Activated CD4-positive, alpha-beta T cell treated with anti-CD3 and anti-CD28 coated beads, Interleukin-2, Interleukin-4, amounts not matched to agents 100 ng/mL and 50 ng/mL, durations not matched to agents 16 hours and 8 hours (primary cell): ENCODE data around the gene PPT1.

Experiments
- DNase-seq: peaks from one replicate; pipeline ENCODE4 v3.0.0-alpha.2; 2020; ENCODE audit warnings: low spot score

The PPT1 gene

GRCh38 chr1:40030528-40031135 is 66.4 kb downstream of the PPT1 start:
- no peak for DNase-seq

GRCh38 chr1:40029608-40030007 is 67.4 kb downstream of the PPT1 start:
- no peak for DNase-seq

- DNase-seq, result no peak
These were observed 69.4 kb downstream of the PPT1 start for GRCh38 chr1:40027647-40028046.

GRCh38 chr1:40024671-40025070 is 72.4 kb downstream of the PPT1 start:
- no peak for DNase-seq

GRCh38 chr1:40023379-40023944 is 73.6 kb downstream of the PPT1 start:
- no peak for DNase-seq
